BE2C (cell line): ENCODE measurements around the gene TMEM198.

Source experiments
- DNase-seq: peaks from one replicate; pipeline ENCODE4 v3.0.0-alpha.2; 2020
- H3K27me3 ChIP-seq: fragments of 250-450 bp; sonication (Bioruptor Pico); 2 replicates; pipeline ENCODE4 v1.5.1; 2020; ENCODE audit warnings: mild to moderate bottlenecking
- H3K36me3 ChIP-seq: fragments of 250-450 bp; sonication (Bioruptor Pico); 2 replicates; pipeline ENCODE4 v1.5.1; 2020; ENCODE audit warnings: mild to moderate bottlenecking
- H3K4me1 ChIP-seq: fragments of 250-450 bp; sonication (Bioruptor Pico); 2 replicates; pipeline ENCODE4 v1.5.1; 2020
- H3K4me3 ChIP-seq: 2 replicates; pipeline ENCODE4 v1.5.1; 2011; ENCODE audit warnings: low read depth, low read length
- H3K9me3 ChIP-seq: fragments of 250-450 bp; sonication (Bioruptor Pico); 2 replicates; pipeline ENCODE4 v1.5.1; 2020
- TF ChIP-seq, protein P1 (sequence below): IDR thresholded peaks from 2 replicates; pipeline ENCODE4 v1.5.1; 2012; ENCODE audit warnings: mild to moderate bottlenecking, low read depth, low read length

Gene TMEM198

DNA sequence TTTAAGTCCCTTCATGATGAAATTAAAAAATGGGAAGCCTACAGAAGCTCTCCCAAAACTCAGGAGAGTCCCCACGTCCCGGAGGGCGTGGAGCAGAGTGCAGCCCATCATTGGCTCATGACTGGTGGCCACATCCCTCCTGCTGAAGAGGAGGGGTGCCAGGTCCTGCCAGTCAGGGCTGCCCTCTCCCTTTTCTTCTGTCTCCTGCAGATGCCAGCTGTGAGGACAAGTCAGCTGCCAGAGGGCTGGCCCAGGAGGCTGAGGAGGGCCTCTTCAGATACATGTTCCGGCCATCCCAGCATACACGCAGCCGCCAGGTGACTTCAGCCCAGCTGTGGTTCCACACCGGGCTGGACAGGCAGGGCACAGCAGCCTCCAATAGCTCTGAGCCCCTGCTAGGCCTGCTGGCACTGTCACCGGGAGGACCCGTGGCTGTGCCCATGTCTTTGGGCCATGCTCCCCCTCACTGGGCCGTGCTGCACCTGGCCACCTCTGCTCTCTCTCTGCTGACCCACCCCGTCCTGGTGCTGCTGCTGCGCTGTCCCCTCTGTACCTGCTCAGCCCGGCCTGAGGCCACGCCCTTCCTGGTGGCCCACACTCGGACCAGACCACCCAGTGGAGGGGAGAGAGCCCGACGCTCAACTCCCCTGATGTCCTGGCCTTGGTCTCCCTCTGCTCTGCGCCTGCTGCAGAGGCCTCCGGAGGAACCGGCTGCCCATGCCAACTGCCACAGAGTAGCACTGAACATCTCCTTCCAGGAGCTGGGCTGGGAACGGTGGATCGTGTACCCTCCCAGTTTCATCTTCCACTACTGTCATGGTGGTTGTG is 30.9 kb downstream of the TMEM198 start:
- TF ChIP-seq, protein P1, sequence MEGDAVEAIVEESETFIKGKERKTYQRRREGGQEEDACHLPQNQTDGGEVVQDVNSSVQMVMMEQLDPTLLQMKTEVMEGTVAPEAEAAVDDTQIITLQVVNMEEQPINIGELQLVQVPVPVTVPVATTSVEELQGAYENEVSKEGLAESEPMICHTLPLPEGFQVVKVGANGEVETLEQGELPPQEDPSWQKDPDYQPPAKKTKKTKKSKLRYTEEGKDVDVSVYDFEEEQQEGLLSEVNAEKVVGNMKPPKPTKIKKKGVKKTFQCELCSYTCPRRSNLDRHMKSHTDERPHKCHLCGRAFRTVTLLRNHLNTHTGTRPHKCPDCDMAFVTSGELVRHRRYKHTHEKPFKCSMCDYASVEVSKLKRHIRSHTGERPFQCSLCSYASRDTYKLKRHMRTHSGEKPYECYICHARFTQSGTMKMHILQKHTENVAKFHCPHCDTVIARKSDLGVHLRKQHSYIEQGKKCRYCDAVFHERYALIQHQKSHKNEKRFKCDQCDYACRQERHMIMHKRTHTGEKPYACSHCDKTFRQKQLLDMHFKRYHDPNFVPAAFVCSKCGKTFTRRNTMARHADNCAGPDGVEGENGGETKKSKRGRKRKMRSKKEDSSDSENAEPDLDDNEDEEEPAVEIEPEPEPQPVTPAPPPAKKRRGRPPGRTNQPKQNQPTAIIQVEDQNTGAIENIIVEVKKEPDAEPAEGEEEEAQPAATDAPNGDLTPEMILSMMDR = no peak
- Histone ChIP-seq H3K4me3 (no peak overlapping the region), H3K36me3 (peaks cover under 1% of the 10 kb centered on the region; the same call in 1 of the 2 replicates)

DNA sequence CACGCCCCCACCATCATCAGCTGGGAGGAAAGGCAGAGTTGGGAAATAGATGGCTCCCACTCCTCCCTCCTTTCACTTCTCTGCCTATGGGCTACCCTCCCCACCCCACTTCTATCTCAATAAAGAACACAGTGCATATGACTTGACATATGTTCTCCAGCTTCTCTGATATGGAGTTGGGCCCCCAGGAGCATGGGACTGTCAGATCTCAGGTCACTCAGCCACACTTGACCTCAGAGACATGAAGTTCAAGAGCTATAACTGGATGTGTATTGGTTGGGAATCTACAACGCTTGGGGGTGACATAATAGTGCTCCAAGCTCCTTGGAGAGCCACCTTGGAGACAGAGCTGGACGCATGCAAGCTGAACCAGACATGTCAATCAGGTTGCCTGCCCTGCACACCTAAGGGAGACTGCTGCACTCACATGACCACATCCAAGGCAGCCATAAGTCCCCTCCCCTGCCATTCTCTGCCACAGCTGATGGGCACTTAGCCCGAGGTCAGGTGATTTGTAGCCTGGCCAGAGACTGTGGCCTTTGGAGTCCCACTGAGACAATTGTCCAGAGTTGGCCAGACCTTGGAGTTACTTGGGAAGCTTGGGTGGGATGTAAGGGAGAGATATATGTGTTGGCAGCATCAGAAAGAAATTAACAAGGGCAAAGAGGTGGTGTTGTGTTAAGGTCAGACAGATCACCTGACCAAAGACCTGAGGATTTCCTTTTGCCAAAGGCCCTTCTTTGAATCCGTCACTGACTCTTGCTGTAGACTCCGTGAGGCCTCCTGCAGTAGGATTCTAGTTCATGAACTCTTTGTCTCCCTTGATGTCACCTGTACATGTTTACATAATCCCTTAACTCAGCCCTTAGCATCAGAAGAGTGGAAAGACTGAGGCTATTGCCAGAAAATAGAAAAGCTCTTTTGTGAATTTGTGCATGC is 32.0 kb downstream of the TMEM198 start:
- no peaks in the 10 kb centered on the region for H3K9me3 ChIP-seq
- peaks cover 28% of the 10 kb centered on the region for H3K4me1 ChIP-seq
- no peak for DNase-seq
- H3K4me3 ChIP-seq = peak overlapping the region; percentile 47; the same call in 1 of the 2 replicates
- H3K27me3 ChIP-seq = no peaks in the 10 kb centered on the region
- TF ChIP-seq, protein P1 = no peak
- H3K36me3 ChIP-seq = no peaks in the 10 kb centered on the region

More for the DNA sequence above, 30.9 kb downstream of the TMEM198 start:
- Histone ChIP-seq H3K9me3 (no peaks in the 10 kb centered on the region), H3K27me3 (no peaks in the 10 kb centered on the region), H3K4me1 (peaks cover 28% of the 10 kb centered on the region)
- DNase-seq = no peak

DNA sequence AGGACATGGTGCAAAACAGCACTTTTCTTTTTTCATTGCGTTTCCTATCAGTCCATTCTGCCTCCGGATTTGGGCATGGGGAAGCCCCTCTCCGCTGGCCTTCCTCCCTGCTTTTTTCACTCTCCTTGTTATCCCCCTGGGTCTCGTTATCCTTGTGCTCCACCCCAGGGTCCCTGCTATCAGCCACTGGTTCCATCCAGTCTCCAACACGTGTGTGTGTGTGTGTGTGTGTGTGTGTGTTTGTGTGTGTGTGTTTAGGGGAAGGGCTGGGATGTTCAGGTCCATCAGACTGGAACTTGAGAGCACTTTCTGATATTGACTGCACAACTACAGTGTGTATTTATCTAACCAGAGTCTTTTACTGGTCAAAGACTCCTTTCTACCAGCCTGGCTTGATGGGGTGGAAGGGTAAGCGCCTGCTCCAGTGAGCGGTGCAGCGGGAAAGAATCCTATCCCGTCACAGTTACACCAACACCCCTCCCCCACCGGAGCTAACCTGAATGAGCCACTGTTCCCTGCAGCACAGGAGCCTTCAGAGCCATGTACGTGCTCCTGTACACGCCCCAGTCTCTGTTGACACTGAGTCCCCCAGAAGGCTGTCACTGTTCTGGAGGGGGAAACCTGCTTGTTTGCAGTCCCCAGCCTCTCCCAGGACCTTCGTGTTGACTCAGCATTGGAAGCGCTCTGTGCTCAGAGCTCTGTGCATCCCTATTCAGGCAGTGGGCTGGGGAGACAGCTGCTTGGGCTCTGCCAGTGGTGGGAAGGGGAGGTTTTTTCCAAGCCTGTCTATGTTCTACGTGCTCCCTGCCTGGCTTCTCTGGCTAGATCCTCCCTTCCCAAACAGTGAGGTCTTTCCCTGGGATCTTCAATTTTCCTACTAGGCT is 32.9 kb downstream of the TMEM198 start:
- peak; percentile 69 for DNase-seq
- Histone ChIP-seq H3K36me3 (no peaks in the 10 kb centered on the region), H3K4me3 (peak overlapping the region; percentile 47), H3K27me3 (no peaks in the 10 kb centered on the region), H3K4me1 (peaks cover 27% of the 10 kb centered on the region), H3K9me3 (no peaks in the 10 kb centered on the region)
- TF ChIP-seq, protein P1 = no peak

DNA sequence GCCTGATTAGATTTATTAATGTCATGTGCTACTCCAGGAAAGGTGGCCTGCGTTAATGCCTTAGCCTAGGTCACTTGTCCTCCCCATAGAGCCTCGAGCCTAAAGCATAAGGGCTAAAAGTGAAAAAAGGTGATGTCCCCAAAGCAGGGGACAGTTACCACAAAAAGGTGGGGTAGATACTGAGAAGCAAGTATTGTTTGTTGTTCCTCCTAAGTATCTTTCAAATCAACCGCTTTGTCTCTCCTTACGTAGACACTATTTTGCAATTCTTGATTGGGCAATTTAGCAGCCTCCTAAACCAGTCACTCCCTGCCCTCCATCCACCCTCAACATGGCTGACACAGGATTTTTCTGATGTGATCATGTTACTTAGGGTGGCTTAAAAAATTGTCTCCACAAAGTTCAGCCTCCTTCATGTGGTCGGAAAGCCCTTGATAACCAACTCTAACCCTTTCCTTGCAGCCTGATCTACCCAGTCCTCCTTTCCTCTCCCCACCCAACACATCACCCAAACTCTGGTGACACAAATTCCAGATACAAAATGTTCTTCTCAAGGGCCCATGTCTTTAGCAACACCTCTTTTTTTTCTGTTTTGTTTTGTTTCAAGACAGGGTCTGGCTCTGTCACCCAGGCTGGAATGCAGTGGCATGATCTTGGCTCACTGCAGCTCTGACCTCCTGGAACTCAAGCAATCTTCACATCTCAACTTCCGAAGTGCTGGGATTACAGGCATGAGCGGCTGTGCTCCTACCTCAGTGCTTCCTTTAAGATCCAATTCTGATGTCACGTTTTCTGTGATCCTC is 35.2 kb downstream of the TMEM198 start:
- Histone ChIP-seq H3K27me3 (no peaks in the 10 kb centered on the region), H3K36me3 (no peaks in the 10 kb centered on the region), H3K4me3 (no peak overlapping the region), H3K4me1 (peaks cover 19% of the 10 kb centered on the region), H3K9me3 (no peaks in the 10 kb centered on the region)
- TF ChIP-seq, protein P1 = no peak
- no peak for DNase-seq

DNA sequence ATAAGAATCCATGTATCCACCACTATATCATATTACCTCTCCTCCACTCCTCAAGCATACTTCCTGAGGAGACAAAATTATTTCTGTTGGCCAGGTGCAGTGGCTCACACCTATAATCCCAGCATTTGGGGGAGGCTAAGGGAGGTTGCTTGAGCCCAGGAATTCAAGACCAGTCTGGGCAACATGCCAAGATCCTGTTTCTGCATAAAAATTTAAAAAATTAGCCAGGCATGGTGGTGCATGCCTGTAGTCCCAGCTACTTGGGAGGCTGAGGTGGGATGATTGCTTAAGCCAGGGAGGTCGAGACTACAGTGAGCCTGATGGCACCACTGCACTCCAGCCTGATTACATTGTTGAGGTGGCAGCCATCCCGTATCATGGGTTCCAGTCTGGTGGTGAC is 37.5 kb downstream of the TMEM198 start:
- H3K4me1 ChIP-seq = peaks cover 13% of the 10 kb centered on the region
- H3K27me3 ChIP-seq = no peaks in the 10 kb centered on the region
- no peaks in the 10 kb centered on the region for H3K9me3 ChIP-seq
- no peak for DNase-seq
- H3K4me3 ChIP-seq = no peak overlapping the region
- TF ChIP-seq, protein P1 = no peak
- no peaks in the 10 kb centered on the region for H3K36me3 ChIP-seq
